PC-9 (cell line): ENCODE measurements around the gene GPT2. TPM values are rescaled to one million over a fixed set of nuclear protein-coding genes. Genes with fewer than 3 reads are reported as not detected.

ENCODE experiments used
- BruUV-seq: library from RNA; stranded (reverse); fragments of 400-500 nt; replicated peaks from 2 replicates; lab custom pipeline; 2021; lab: Mats Ljungman, UMichigan
- CTCF ChIA-PET: fragments of 300-600 bp; sonication (Branson Sonifier 250); formaldehyde crosslinking; loops from one replicate; lab custom pipeline; 2022; ENCODE audit warnings: antibody characterized with exemption; lab: Charles Lee
- POLR2A ChIA-PET: fragments of 300-600 bp; sonication (Branson Sonifier 250); formaldehyde crosslinking; loops from one replicate; lab custom pipeline; 2022; ENCODE audit warnings: antibody characterized with exemption; ENCODE audit not compliant: unreplicated experiment; lab: Charles Lee
- DNase-seq, 2 experiments: peaks; one replicate each; pipeline versions ENCODE4 v3.0.0 to v3.0.0-alpha.2; 2015 to 2022; ENCODE audit warnings: mixed read lengths in 1 of 2
- H2AFZ ChIP-seq: fragments of 200-600 bp; sonication (generic); 2 replicates; pipeline ENCODE4 v1.8.1; 2017; ENCODE audit warnings: antibody characterized with exemption
- H3F3A ChIP-seq: fragments of 200-600 bp; sonication (generic); 2 replicates; pipeline ENCODE4 v1.8.1; 2017; ENCODE audit warnings: antibody characterized with exemption, mild to moderate bottlenecking, low read depth; ENCODE audit not compliant: insufficient read depth
- H3K27ac ChIP-seq: fragments of 200-600 bp; sonication (generic); 2 replicates; pipeline ENCODE4 v1.6.1; 2016; ENCODE audit warnings: mixed run types
- H3K27me3 ChIP-seq: fragments of 200-600 bp; sonication (generic); 2 replicates; pipeline ENCODE4 v1.6.1; 2016; ENCODE audit warnings: low read depth, mixed run types; ENCODE audit not compliant: insufficient read depth
- H3K36me3 ChIP-seq: fragments of 200-600 bp; sonication (generic); 2 replicates; pipeline ENCODE4 v1.6.1; 2016; ENCODE audit warnings: low read depth, mixed run types
- H3K4me1 ChIP-seq: fragments of 200-600 bp; sonication (generic); replicated peaks from 2 replicates; pipeline ENCODE4 v1.6.1; 2016; ENCODE audit warnings: mixed run types; ENCODE audit not compliant: insufficient read depth
- H3K4me2 ChIP-seq: fragments of 200-600 bp; sonication (generic); 2 replicates; pipeline ENCODE4 v1.6.1; 2017; ENCODE audit warnings: mixed run types
- H3K4me3 ChIP-seq: fragments of 200-600 bp; sonication (generic); 2 replicates; pipeline ENCODE4 v1.6.1; 2016; ENCODE audit warnings: mixed run types
- H3K79me2 ChIP-seq: fragments of 200-600 bp; sonication (generic); 2 replicates; pipeline ENCODE4 v1.6.1; 2017; ENCODE audit warnings: low read depth, mixed run types
- H3K9me2 ChIP-seq: fragments of 200-600 bp; sonication (generic); 2 replicates; pipeline ENCODE4 v1.8.1; 2017; ENCODE audit warnings: mild to moderate bottlenecking; ENCODE audit not compliant: insufficient read depth
- H3K9me3 ChIP-seq: fragments of 200-600 bp; sonication (generic); 2 replicates; pipeline ENCODE4 v1.8.1; 2016; ENCODE audit warnings: low read depth; ENCODE audit not compliant: insufficient read depth
- H4K20me1 ChIP-seq: fragments of 200-600 bp; sonication (generic); 2 replicates; pipeline ENCODE4 v1.8.1; 2017; ENCODE audit not compliant: insufficient read depth
- CTCF ChIP-seq: fragments of 200-600 bp; sonication (generic); conservative IDR thresholded peaks from 2 replicates; pipeline ENCODE4 v1.6.1; 2017; ENCODE audit warnings: mixed run types, antibody characterized with exemption, mild to moderate bottlenecking, moderate library complexity
- EZH2 ChIP-seq: fragments of 200-600 bp; sonication (generic); IDR thresholded peaks from 2 replicates; pipeline ENCODE4 v1.8.0; 2017; ENCODE audit warnings: antibody characterized with exemption, low read depth
- intact Hi-C: fragments of 100-400 bp; cut with micrococcal nuclease; formaldehyde crosslinking; loops from one replicate; pipeline ENCODE4 v1.10.0; 2022; ENCODE audit not compliant: unreplicated experiment
- total RNA-seq: library from RNA; stranded (reverse); gene quantifications from 2 replicates; pipeline ENCODE4 v1.2.3, GENCODE V29; 2021

GPT2 gene
- total RNA-seq, 1 experiment from 2014 or later, result 67.2 TPM

- Histone ChIP-seq H3K27me3 (no peaks in the 10 kb centered on the region), H4K20me1 (peaks cover 60% of the 10 kb centered on the region), H3K36me3 (peaks cover 74% of the 10 kb centered on the region), H3K4me3 (no peak overlapping the region), H3K79me2 (peaks cover 73% of the 10 kb centered on the region), H2AFZ (no peak overlapping the region), H3F3A (peaks cover 32% of the 10 kb centered on the region), H3K4me1 (peaks cover 14% of the 10 kb centered on the region), H3K4me2 (no peak overlapping the region), H3K9me2 (no peaks in the 10 kb centered on the region), H3K27ac (no peak overlapping the region), H3K9me3 (no peaks in the 10 kb centered on the region)
- no peak for DNase-seq
- ChIA-PET CTCF (no interaction called here), POLR2A (no interaction called here)
- TF ChIP-seq CTCF (no peak), EZH2 (no peak)
- no TSS peak for BruUV-seq
- intact Hi-C loops, result no loop called here
Observed at GRCh38 chr16:46968063-46968435, 83.9 kb downstream of the GPT2 start.

GRCh38 chr16:46970089-46970488, 85.9 kb downstream of the GPT2 start:
- CTCF ChIA-PET, result interaction anchor here (0.7 kb wide), 1 partner anchor 1263 kb away, joined by 3 read pairs; no protein-coding TSS in a partner anchor
- DNase-seq, result no peak
- TF ChIP-seq CTCF, result no peak
- no peak for TF ChIP-seq EZH2
- peaks cover 25% of the 10 kb centered on the region for H3K4me1 ChIP-seq
- no peaks in the 10 kb centered on the region for H3K9me2 ChIP-seq
- H3K36me3 ChIP-seq, result peaks cover 59% of the 10 kb centered on the region
- no TSS peak for BruUV-seq
- H2AFZ ChIP-seq, result no peak overlapping the region
- H3K4me2 ChIP-seq, result no peak overlapping the region
- intact Hi-C loops, result loop anchor here (10.0 kb wide), 1 partner anchor 1275 kb away; the partner anchor contains the start of genes ABCC11 and LONP2
- no peaks in the 10 kb centered on the region for H3K9me3 ChIP-seq
- H3K4me3 ChIP-seq, result no peak overlapping the region
- POLR2A ChIA-PET, result no interaction called here
- H3K27ac ChIP-seq, result no peak overlapping the region
- H4K20me1 ChIP-seq, result peaks cover 55% of the 10 kb centered on the region
- H3F3A ChIP-seq, result peaks cover 40% of the 10 kb centered on the region
- peaks cover 80% of the 10 kb centered on the region for H3K79me2 ChIP-seq
- H3K27me3 ChIP-seq, result no peaks in the 10 kb centered on the region

GRCh38 chr16:46971271-46971670, 87.1 kb downstream of the GPT2 start:
- no peak overlapping the region for H2AFZ ChIP-seq
- H3K27ac ChIP-seq, result no peak overlapping the region
- H3K79me2 ChIP-seq, result peaks cover 84% of the 10 kb centered on the region
- TF ChIP-seq EZH2, result no peak
- TF ChIP-seq CTCF, result no peak
- intact Hi-C loops, result loop anchor here (10.0 kb wide), 1 partner anchor 1274 kb away; the partner anchor contains the start of genes ABCC11 and LONP2
- POLR2A ChIA-PET, result no interaction called here
- no peaks in the 10 kb centered on the region for H3K27me3 ChIP-seq
- H3K9me3 ChIP-seq, result no peaks in the 10 kb centered on the region
- H3K4me2 ChIP-seq, result peak overlapping the region; percentile 99
- BruUV-seq, result no TSS peak
- H3K4me1 ChIP-seq, result peaks cover 32% of the 10 kb centered on the region
- no peak overlapping the region for H3K4me3 ChIP-seq
- CTCF ChIA-PET, result no interaction called here
- peaks cover 50% of the 10 kb centered on the region for H3K36me3 ChIP-seq
- H3F3A ChIP-seq, result peaks cover 44% of the 10 kb centered on the region
- peaks cover 53% of the 10 kb centered on the region for H4K20me1 ChIP-seq
- no peak for DNase-seq
- H3K9me2 ChIP-seq, result no peaks in the 10 kb centered on the region
